ENCODE measurements around the gene NHS. TPM values are rescaled to one million over a fixed set of nuclear protein-coding genes. Genes with fewer than 3 reads are reported as not detected.

Gene NHS
- total RNA-seq: 10 to 100 TPM; 12.5 to 13.6 TPM

DNA sequence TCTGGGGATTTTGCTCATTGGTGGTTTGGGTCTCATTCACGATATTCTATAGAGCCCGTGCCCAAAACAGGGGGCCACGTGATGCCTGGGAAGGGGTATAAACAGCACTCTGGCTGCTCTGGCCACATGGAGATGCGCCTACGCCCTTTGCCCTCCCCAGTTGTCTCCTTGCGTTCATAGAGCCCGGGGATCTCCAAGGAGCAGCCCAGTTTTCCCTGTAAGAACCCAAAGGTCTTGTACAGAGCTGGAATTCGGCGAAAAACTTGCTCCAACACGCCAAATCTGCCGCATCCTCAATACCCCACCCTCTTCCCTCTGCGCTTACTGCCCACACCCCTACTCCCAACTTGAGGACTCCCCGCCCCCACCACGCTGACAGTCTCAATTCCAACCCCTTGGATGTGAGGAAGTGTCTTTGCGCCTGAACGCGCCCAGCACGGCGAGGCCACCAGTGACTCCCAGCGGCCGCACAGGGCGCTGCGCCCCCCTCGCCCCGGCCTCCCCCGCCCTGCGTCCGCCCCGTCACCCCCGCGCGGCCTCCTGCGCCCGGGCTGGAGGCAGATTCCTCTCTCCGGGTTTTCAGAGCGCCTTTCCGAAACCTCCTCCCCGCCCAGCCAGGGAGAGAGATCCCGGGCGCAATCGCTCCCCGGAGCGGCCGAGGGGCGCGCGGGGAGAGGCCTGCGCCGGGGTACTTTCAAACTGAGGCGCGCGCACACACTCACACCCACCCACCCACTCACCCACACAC is at the start of gene NHS:
TSS of gene NHS (plus strand) at position 582 of the 748 bp plus-strand sequence. CDS start 558 bp downstream, outside the sequence.
- POLR2A ChIA-PET: no interaction called here
- CTCF ChIA-PET: no interaction called here

GRCh38 chrX:17328837-17329236 is 46.2 kb upstream of the NHS start:
- CTCF ChIA-PET: no interaction called here
- POLR2A ChIA-PET: no interaction called here

DNA sequence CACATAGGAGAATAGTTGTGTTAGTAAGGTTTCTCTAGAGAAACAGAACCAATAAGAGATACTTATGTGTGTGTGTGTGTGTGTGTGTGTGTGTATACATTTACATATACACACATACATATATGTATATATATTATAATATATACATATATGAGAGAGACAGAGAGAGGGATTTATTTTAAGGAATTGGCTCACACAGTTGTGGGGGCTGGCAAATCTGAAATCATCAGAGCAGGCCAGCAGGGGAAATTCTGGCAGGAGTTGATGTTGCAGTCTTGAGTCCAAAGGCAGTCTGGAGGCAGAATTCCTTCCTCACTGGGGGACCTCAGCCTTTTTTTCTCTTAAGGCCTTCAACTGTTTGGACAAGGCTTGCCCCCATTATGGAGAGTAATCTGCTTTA is 38.6 kb upstream of the NHS start:
- CTCF ChIA-PET: no interaction called here
- POLR2A ChIA-PET: no interaction called here

DNA sequence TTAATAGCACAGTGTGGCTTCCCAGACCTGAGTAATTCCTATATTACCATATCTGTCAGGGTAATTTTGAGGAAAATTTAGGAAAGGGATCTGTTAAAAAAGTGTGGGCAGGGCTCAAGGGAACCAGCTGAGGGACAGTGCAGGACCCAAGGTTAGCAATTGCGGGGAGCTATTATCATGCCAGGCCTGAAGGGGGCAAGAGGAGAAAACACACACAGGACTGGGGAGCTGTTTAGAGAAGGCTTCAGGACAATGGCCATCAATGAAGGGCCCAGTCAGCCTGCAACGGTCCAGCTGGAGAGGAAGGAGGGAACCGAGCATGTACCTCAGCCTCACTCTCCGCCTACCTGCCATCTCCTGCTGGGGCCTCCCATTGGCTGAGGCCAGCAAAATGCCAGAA is 19.0 kb upstream of the NHS start:
- ChIA-PET CTCF (no interaction called here), POLR2A (no interaction called here)

DNA sequence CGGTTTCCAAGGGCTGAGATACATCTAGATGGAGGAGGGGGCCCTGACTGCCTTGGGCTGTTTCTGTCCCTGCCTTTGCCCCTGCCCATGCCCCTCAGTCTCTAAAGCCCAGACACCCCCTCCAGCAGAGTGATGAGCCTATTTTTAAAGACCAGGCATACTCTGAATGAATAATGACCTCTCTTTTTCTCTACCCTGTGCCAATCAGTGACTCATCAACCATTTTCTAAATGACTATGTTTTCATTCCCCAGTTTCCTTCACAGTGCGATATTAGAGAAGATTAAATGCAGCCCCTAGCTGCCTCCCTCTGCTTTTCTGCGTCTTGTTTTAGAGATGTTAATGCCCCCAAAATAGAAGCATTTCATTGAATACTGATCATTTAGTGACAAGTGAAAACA is 15.5 kb upstream of the NHS start:
- ChIA-PET POLR2A (no interaction called here), CTCF (no interaction called here)

DNA sequence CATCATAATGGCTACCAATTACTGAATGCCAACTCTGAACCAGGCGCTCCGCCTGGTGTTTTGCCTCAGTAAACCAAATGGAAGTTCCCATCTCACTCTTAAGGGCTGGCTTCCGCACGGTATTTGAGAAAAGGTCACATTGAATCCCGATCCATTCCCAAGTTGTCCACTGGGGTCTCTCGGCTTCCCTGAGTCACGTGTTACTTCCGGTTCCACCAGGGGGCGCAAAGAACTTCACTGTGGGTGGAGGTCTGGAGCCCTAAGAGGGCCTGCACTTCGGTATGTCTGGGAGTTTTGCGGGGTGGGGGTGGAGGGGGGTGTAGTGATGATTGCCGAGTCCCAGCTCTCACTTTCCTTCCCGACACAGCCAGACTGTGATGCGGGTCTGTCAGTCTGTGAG is 13.4 kb upstream of the NHS start:
- ChIA-PET CTCF (no interaction called here), POLR2A (no interaction called here)

GRCh38 chrX:17368002-17368401 is 7.0 kb upstream of the NHS start:
- POLR2A ChIA-PET: no interaction called here
- CTCF ChIA-PET: no interaction called here

DNA sequence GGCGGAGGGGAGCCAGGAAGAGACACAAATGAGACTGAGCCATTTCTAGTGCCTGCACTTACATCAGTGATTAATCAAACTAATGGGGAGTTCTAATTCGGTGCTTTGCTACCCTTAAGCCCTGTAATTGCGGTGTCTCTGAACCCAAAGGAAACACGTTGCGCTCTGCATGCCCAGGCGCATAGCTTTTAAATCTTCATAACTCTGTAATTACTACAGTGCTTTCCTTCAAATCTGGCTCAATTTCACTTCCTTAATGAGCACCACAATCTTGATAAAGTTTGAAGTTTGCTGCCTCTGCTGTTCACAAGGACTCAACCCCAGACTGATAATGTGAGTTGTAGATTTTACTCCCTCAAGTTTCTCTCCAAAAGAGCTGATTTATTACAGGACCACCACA is 5.7 kb upstream of the NHS start:
- CTCF ChIA-PET: no interaction called here
- POLR2A ChIA-PET: no interaction called here

DNA sequence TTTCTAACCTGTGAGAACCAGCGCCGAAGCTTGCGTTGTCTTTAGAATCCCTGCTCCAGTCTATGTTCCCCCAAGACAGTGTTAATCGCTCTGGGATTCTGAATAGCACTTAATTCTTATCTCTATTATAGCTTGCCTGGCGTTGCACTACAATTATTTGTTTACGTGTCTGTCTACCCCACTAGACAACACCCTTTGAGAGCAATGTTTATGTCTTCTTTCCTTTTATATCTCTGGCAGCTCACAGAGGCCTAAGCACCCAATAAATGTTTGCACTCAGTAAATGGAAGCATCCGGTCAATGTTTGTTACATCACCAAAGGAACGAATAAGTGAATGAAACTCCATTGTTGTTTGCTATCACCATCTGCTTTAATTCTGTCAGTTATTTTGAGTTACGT is 4.8 kb upstream of the NHS start:
- CTCF ChIA-PET: no interaction called here
- POLR2A ChIA-PET: no interaction called here

DNA sequence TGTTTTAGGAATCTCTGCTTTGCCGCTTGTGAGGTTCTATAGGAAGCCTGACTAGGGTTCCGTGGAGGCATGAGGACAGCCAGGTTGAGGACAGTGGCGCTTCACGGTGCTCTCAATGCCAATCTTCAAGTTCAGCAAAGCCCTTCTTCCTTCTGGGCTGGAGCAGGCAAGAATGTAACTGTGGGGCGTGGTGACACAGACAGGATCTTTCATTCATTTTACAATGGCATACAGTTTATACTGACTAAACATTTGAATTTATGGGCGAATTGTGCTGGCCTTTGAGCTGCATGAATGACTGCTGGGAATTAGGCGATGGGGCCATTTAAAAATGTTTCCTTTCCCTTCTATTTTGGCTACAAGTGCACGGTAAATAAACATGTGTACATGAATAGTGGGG is 2.9 kb upstream of the NHS start:
- POLR2A ChIA-PET: no interaction called here
- CTCF ChIA-PET: no interaction called here

- ChIA-PET CTCF (no interaction called here), POLR2A (no interaction called here)
These were observed 1.7 kb upstream of the NHS start for GRCh38 chrX:17373337-17373736.

DNA sequence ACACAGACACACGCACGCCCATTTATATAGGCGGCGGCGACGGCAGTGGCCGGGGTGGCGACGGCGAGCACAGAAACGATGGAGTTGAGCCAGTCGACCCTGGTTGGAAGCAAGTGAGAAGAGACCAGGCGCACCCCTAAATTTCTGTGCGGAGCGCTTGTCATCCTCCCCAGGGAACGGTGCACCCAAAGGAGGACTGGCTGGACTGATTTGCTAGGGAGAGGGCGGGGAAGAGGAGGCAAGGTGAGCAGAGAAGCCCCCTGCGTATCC is 302 bp downstream of the NHS start:
- ChIA-PET CTCF (no interaction called here), POLR2A (no interaction called here)

GRCh38 chrX:17375637-17376430 is 834 bp downstream of the NHS start:
- ChIA-PET POLR2A (no interaction called here), CTCF (no interaction called here)

GRCh38 chrX:17376431-17377077 is 1.6 kb downstream of the NHS start:
- CTCF ChIA-PET: no interaction called here
- POLR2A ChIA-PET: no interaction called here

DNA sequence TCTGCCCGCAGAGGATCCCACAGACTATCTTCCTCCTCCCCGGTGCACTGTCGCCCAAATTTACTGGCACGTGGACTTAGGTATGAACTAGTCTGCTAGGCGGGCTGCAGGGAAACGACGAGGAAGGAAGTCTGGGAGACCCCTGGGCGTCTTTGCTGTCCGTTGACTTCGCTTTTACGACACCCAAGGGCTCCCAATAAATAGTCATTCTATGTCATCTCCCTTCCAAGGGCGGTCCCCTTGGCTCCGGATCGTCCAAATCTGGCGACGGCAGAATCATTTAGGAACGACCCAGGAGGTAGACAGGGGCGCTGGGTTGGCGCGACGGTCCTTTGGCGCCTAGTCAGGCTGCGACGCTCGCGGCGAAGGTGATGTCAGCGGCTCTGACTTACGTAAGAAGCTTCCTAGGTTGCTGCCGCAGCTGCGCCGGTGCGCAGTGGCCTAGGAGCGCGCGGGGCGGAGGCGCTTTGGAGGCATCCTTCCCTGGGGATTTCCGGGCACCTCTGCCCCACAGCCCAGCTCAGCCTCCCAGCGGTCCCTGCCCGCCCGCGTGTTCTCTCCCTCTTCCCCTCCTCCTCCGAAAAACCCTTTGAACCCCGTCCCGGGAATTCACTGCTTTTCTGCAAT is 2.2 kb downstream of the NHS start:
- ChIA-PET POLR2A (no interaction called here), CTCF (no interaction called here)

DNA sequence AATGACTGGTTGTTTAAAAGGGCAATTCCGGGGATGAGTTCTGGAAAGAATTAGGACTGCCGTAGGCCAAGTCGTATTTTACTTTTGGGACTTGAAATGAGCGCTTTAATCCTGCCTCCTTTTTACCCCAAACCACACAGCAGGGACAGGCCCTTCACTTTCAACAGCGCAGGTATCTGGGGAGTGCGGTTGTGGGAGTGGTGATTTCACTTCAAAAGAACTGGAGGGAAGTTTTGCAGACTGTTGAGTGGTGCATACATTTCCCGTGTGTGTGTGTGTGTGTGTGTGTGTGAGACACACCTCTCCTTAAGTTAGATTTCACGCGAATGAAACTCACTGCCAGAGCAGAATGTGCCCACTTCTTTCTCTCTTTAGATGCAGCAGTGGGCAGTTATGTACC is 2.8 kb downstream of the NHS start:
- ChIA-PET POLR2A (no interaction called here), CTCF (no interaction called here)

DNA sequence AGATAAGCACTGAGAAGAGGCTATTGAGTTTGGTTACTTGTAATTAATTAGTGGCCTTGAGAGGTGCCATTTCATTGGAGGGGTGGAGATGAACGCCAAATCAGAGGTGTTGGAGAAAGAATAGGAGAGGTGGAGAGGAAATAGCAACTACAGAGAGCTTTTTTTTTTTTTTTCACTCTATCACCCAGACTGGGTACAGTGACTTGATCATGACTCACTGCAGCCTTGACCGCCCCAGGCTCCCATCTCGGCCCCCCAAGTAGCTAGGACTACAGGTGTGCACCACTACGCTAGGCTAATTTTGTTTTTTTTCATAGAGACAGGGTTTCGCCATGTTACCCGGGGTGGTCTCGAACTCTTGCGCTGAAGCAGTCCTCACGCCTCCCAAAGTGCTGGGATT is 5.2 kb downstream of the NHS start:
- ChIA-PET CTCF (no interaction called here), POLR2A (no interaction called here)

DNA sequence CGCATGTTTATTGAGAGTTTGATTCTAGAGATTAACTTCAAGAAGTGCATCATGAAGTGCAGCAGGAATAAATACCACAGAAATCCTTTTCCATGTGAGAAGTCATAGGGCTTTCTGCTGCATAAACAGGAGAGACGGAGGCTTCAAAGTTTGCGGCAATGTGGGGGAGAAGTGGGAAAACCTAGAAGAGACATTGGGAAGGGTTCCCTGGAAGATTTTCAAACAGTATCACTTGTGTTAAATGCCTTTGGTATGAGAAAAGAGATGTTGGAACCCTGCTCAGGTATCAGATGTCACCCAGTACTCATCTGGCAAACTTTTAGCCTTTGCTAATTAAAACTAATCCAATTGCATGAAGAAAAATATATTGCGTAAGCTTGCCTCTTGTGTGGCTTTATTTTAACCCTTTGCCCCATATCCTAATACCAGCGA is 15.4 kb downstream of the NHS start:
- POLR2A ChIA-PET: no interaction called here
- CTCF ChIA-PET: no interaction called here

DNA sequence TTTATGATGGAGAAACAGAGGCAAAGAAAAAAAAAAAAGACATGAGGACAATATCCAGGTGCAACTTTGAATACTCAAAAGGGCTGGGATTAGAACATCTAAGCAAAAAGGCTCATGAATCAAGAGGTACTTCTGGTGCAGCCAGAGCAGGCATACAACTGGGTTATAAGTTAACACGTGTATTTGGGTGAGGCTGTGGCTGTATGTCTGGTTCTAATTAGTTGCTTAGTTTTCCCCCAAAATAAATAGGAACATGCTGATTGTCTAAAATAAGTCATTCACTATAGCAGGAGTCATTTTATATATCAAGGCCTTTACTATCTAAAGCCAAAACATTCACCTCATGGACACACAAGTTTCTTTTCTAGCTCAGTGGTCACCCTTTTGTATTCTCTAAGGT is 20.2 kb downstream of the NHS start:
- ChIA-PET POLR2A (no interaction called here), CTCF (no interaction called here)

DNA sequence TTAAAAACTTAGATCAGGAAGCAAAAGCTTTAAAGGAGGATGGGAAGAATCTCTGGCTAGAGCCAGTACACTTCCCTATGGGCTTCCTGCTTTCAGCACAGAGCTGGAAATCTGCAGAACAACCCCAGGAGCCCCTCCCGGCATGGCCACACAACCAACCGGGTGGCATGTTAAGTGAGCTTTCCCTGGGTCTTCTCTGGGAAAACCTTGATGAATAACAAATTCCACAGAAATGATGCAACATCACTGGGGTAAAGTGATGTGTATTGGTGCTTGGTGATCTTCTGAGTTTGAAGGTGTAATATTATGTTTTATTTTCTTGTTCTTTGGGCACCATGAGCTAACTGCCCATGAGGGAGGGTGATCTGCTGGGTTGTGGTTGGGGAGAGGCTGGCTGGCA is 22.1 kb downstream of the NHS start:
- ChIA-PET POLR2A (no interaction called here), CTCF (no interaction called here)

GRCh38 chrX:17403189-17403691 is 28.2 kb downstream of the NHS start:
- ChIA-PET CTCF (interaction anchor here (0.6 kb wide), 1 partner anchor 1662 kb away, joined by 3 read pairs; no protein-coding TSS in a partner anchor), POLR2A (no interaction called here)
